HUES64 (cell line): ENCODE data around the gene LENG8.

ENCODE experiments used
- H3K27ac ChIP-seq: 2 replicates; pipeline ENCODE4 v1.7.0; 2013; ENCODE audit warnings: low read depth, low read length, inconsistent platforms
- H3K27me3 ChIP-seq: 2 replicates; pipeline ENCODE4 v1.6.1; 2013; ENCODE audit warnings: mild to moderate bottlenecking, low read length; ENCODE audit not compliant: insufficient read depth
- H3K36me3 ChIP-seq: 2 replicates; pipeline ENCODE4 v1.6.1; 2013; ENCODE audit warnings: mild to moderate bottlenecking, low read length; ENCODE audit not compliant: insufficient read depth
- H3K4me1 ChIP-seq: 2 replicates; pipeline ENCODE4 v1.6.1; 2013; ENCODE audit warnings: mild to moderate bottlenecking, low read length, moderate library complexity; ENCODE audit not compliant: insufficient read depth
- H3K4me3 ChIP-seq: 2 replicates; pipeline ENCODE4 v1.5.1; 2013; ENCODE audit warnings: mild to moderate bottlenecking, low read length, moderate library complexity
- H3K9ac ChIP-seq: 2 replicates; pipeline ENCODE4 v1.6.1; 2013; ENCODE audit warnings: mild to moderate bottlenecking, low read depth, low read length
- H3K9me3 ChIP-seq: 2 replicates; pipeline ENCODE4 v1.6.1; 2013; ENCODE audit warnings: low read depth, low read length; ENCODE audit not compliant: insufficient read depth
- WGBS: fragments of 150-250, 120-280 bp; methylation state at CpG from one replicate; pipeline ENCODE4 v1.1.7; 2013; ENCODE audit warnings: missing lambda C conversion rate; 5-methylcytosine and 5-hydroxymethylcytosine counted together

LENG8 gene

GRCh38 chr19:54431255-54431838, 17.7 kb upstream of the LENG8 start:
- Histone ChIP-seq H3K27ac (no peak overlapping the region), H3K4me1 (peaks cover 12% of the 10 kb centered on the region), H3K27me3 (peaks cover 2% of the 10 kb centered on the region; the same call in 1 of the 2 replicates), H3K9me3 (no peaks in the 10 kb centered on the region), H3K36me3 (no peaks in the 10 kb centered on the region), H3K4me3 (no peak overlapping the region; the same call in 1 of the 2 replicates), H3K9ac (no peak overlapping the region)
- 71% methylated on average over 11 of the region's 11 CpGs for WGBS

DNA sequence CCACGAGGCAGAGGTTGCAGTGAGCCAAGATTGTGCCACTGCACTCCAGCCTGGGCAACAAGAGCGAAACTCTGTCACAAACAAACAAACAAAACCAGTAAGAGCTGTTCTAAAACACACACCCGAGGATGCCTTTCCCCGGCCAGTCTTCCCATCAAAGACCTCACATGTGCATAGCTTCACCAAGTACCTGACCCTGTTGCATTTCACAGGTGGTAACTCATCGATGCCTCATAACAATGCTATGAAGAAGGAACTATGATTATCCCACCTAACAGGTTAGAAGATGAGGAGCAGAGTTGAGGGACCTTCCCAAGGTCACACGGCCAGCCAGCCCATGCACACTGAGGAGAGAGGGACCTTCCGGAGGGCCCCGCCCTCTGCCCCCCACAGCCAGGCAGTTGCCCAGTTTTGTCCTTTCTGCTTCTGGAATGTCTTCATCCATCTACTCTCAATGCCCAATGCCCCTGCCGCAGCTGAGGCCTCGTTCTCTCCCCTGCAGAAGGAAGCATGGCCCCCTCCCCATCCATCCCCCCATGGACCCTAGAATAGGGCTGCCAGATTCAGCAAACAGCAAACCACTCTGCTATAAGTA, 16.8 kb upstream of the LENG8 start:
- H3K9ac ChIP-seq, result no peak overlapping the region

DNA sequence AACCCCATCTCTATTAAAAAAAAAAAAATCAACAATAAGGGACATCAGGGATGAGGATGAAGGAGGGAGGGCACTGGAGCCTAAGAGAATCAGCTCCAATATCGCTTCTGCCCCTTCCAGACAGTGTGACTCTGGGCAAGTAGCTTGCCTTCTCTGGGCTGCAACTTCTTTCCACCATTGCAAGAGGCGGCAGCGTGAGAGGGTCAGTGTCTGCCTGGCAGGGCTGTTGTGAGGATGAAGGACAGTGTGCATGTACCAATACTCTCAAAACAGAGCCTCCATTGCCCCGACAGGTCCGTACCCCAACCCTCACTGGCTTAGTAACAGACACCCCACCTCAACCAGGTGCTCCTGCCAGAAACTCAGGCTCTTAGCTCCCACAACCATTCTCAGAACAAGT, 15.3 kb upstream of the LENG8 start:
- Histone ChIP-seq H3K9me3 (no peaks in the 10 kb centered on the region), H3K27me3 (peaks cover 1% of the 10 kb centered on the region; the same call in 1 of the 2 replicates), H3K36me3 (no peaks in the 10 kb centered on the region), H3K4me1 (peaks cover 14% of the 10 kb centered on the region), H3K4me3 (no peak overlapping the region), H3K27ac (no peak overlapping the region), H3K9ac (no peak overlapping the region)
- WGBS, result 95% methylated on average over 3 of the region's 5 CpGs

More for the DNA sequence above, 16.8 kb upstream of the LENG8 start:
- 76% methylated on average over 10 of the region's 10 CpGs for WGBS
- H3K36me3 ChIP-seq, result no peaks in the 10 kb centered on the region
- no peaks in the 10 kb centered on the region for H3K9me3 ChIP-seq
- H3K4me1 ChIP-seq, result peaks cover 14% of the 10 kb centered on the region
- H3K27ac ChIP-seq, result no peak overlapping the region
- no peak overlapping the region for H3K4me3 ChIP-seq
- H3K27me3 ChIP-seq, result peaks cover 2% of the 10 kb centered on the region; the same call in 1 of the 2 replicates

- H3K9me3 ChIP-seq, result no peaks in the 10 kb centered on the region
- no peaks in the 10 kb centered on the region for H3K36me3 ChIP-seq
- 89% methylated on average over 23 of the region's 23 CpGs for WGBS
- no peak overlapping the region for H3K27ac ChIP-seq
- H3K4me1 ChIP-seq, result peaks cover 14% of the 10 kb centered on the region
- H3K9ac ChIP-seq, result no peak overlapping the region
- H3K27me3 ChIP-seq, result no peaks in the 10 kb centered on the region; the same call in 1 of the 2 replicates
- no peak overlapping the region for H3K4me3 ChIP-seq
These were observed 14.7 kb upstream of the LENG8 start for GRCh38 chr19:54434112-54434872.

DNA sequence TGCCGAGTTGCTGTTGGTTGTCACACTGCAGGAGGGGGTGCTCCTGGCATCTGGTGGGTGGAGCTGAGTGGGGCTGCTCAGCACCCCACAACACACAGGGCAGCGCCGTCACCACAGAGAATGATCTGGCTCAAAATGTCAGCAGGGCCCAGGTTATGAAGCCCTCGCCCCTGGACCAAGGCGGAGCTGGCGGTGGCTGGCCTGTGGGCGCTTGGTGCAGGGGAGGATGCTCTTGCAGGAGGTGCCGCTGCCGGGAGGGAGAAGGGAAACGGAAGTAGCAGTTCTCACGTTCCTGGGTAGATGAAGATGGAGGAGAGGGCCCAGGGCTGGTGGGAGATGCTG, 14.2 kb upstream of the LENG8 start:
- H3K9me3 ChIP-seq, result no peaks in the 10 kb centered on the region
- H3K27ac ChIP-seq, result no peak overlapping the region
- 82% methylated on average over 11 of the region's 11 CpGs for whole genome bisulfite sequencing
- no peaks in the 10 kb centered on the region for H3K36me3 ChIP-seq
- no peaks in the 10 kb centered on the region for H3K27me3 ChIP-seq
- H3K4me3 ChIP-seq, result no peak overlapping the region
- H3K9ac ChIP-seq, result no peak overlapping the region
- H3K4me1 ChIP-seq, result peaks cover 14% of the 10 kb centered on the region

GRCh38 chr19:54435551-54436016, 13.4 kb upstream of the LENG8 start:
- H3K27me3 ChIP-seq, result no peaks in the 10 kb centered on the region
- H3K4me1 ChIP-seq, result peaks cover 10% of the 10 kb centered on the region
- no peaks in the 10 kb centered on the region for H3K36me3 ChIP-seq
- 53% methylated on average over 15 of the region's 16 CpGs for WGBS
- no peak overlapping the region for H3K9ac ChIP-seq
- no peak overlapping the region; the same call in 1 of the 2 replicates for H3K4me3 ChIP-seq
- no peak overlapping the region for H3K27ac ChIP-seq
- H3K9me3 ChIP-seq, result no peaks in the 10 kb centered on the region

DNA sequence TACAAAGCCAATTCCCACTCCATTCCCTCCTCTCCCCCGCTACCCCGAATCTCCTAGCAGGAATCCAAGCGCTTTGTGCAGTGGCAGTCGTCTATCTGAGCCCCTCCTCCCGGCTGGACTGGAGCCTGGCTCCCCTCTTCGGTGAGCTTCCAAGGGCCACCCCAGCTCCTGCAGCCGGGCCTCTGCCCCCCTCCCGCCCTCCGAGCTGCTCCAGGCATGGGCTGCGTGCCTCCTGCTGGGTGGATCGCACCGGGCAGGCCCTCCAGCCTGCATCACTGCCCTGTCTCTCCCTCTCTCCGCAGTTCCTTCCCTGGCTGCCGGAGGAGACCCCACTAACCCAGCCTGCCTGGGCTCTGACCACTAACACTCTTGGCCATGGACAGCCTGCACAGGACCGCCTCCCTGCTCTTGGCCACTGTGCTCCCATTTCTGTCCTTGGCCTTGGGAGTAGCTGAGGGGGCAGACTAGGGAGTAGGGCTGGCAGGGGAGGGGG, 12.9 kb upstream of the LENG8 start:
- WGBS, result 23% methylated on average over 15 of the region's 15 CpGs
- H3K36me3 ChIP-seq, result no peaks in the 10 kb centered on the region
- H3K4me3 ChIP-seq, result peak overlapping the region; percentile 16; the same call in 1 of the 2 replicates
- no peaks in the 10 kb centered on the region for H3K27me3 ChIP-seq
- H3K27ac ChIP-seq, result 0 out of 2 replicates have a peak overlapping the region, but pooled peaks have one; percentile 35
- no peaks in the 10 kb centered on the region for H3K9me3 ChIP-seq
- H3K9ac ChIP-seq, result no peak overlapping the region
- H3K4me1 ChIP-seq, result peaks cover 10% of the 10 kb centered on the region

DNA sequence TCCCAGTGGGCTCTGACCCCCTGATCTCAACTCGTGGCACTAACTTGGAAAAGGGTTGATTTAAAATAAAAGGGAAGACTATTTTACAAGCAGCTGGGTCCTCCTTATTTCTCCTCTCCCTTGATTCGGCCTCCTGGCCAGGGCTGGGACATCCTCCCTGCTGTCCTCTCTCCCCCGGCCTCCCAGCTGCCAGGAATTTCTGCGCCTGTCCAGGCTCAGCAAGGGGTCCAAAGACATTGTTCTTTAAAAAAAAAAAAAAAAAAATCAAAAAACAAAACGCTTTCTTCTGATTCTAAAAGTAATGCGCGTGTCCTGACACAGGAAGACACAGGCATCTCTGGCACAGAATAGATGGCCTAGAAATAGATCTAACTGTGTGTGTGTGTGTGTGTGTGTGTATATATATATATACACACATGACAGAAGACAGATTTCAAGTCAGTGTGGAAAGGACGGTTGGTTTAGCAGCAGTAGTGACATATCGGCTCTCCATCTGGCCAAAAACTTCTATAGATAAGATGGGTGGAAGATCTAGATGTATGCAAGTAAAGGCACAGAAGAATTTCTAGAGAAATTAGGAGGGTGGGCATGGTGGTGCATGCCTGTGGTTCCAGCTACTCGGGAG, 12.3 kb upstream of the LENG8 start:
- H3K36me3 ChIP-seq, result no peaks in the 10 kb centered on the region
- peaks cover 10% of the 10 kb centered on the region for H3K4me1 ChIP-seq
- WGBS, result 81% methylated on average over 9 of the region's 10 CpGs
- H3K27ac ChIP-seq, result no peak overlapping the region
- no peaks in the 10 kb centered on the region for H3K9me3 ChIP-seq
- no peak overlapping the region for H3K4me3 ChIP-seq
- H3K27me3 ChIP-seq, result no peaks in the 10 kb centered on the region
- H3K9ac ChIP-seq, result no peak overlapping the region

GRCh38 chr19:54439174-54439851, 9.7 kb upstream of the LENG8 start:
- peaks cover 8% of the 10 kb centered on the region; the same call in 1 of the 2 replicates for H3K36me3 ChIP-seq
- 58% methylated on average over 15 of the region's 15 CpGs for WGBS
- no peak overlapping the region for H3K27ac ChIP-seq
- no peak overlapping the region for H3K9ac ChIP-seq
- H3K27me3 ChIP-seq, result no peaks in the 10 kb centered on the region
- no peak overlapping the region for H3K4me3 ChIP-seq
- H3K4me1 ChIP-seq, result peaks cover 10% of the 10 kb centered on the region
- no peaks in the 10 kb centered on the region for H3K9me3 ChIP-seq

- 93% methylated on average over 4 of the region's 5 CpGs for WGBS
- Histone ChIP-seq H3K27me3 (no peaks in the 10 kb centered on the region), H3K4me3 (no peak overlapping the region), H3K9ac (no peak overlapping the region), H3K4me1 (peaks cover 10% of the 10 kb centered on the region), H3K36me3 (peaks cover 18% of the 10 kb centered on the region), H3K27ac (no peak overlapping the region), H3K9me3 (no peaks in the 10 kb centered on the region)
These were observed 8.4 kb upstream of the LENG8 start for GRCh38 chr19:54440641-54441040.
